ENCODE measurements around the gene TM7SF3.

Gene TM7SF3

GRCh38 chr12:27014085-27014858, at the start of gene TM7SF3:
Gene TM7SF3 (minus strand): TSS chr12:27014384. CDS start chr12:27014168, 216 bp downstream.
- peak within 1 kb of the TSS; percentile 85 for H3K4me3 ChIP-seq (ENCODE audit: low read depth, low read length)
- peak; percentile 95 for TF ChIP-seq CTCF (IDR thresholded peaks at IDR 0.05; ENCODE audit: low read depth, low read length)

GRCh38 chr12:27063250-27063851, 49.2 kb upstream of the TM7SF3 start:
- H3K4me3 ChIP-seq (ENCODE audit: low read depth, low read length) = no peak overlapping the region

GRCh38 chr12:27061317-27061716, 47.1 kb upstream of the TM7SF3 start:
- no peak for TF ChIP-seq CTCF (IDR thresholded peaks at IDR 0.05; ENCODE audit: low read depth, low read length)
- no peak overlapping the region for H3K4me3 ChIP-seq (ENCODE audit: low read depth, low read length)

More at GRCh38 chr12:27063250-27063851, 49.2 kb upstream of the TM7SF3 start:
- no peak for TF ChIP-seq CTCF (IDR thresholded peaks at IDR 0.05; ENCODE audit: low read depth, low read length)

- no peak for TF ChIP-seq CTCF (IDR thresholded peaks at IDR 0.05; ENCODE audit: low read depth, low read length)
- no peak overlapping the region for H3K4me3 ChIP-seq (ENCODE audit: low read depth, low read length)
These were observed 46.6 kb upstream of the TM7SF3 start for GRCh38 chr12:27060740-27061139.

- TF ChIP-seq CTCF (IDR thresholded peaks at IDR 0.05; ENCODE audit: low read depth, low read length) = no peak
- H3K4me3 ChIP-seq (ENCODE audit: low read depth, low read length) = no peak overlapping the region
These were observed 43.4 kb upstream of the TM7SF3 start for GRCh38 chr12:27057543-27057942.

- H3K4me3 ChIP-seq (ENCODE audit: low read depth, low read length) = no peak overlapping the region
- no peak for TF ChIP-seq CTCF (IDR thresholded peaks at IDR 0.05; ENCODE audit: low read depth, low read length)
These were observed 41.8 kb upstream of the TM7SF3 start for GRCh38 chr12:27055966-27056365.

GRCh38 chr12:27052742-27053141, 38.6 kb upstream of the TM7SF3 start:
- H3K4me3 ChIP-seq (ENCODE audit: low read depth, low read length) = no peak overlapping the region
- no peak for TF ChIP-seq CTCF (IDR thresholded peaks at IDR 0.05; ENCODE audit: low read depth, low read length)
